Upper lobe of left lung (tissue), 6 donors: ENCODE measurements around the gene CDH6. TPM values are rescaled to one million over a fixed set of nuclear protein-coding genes. Genes with fewer than 3 reads are reported as not detected.

Source experiments
- ATAC-seq, 2 donors: fragments of 200-7000 bp; cut with Tn5 transposase; one replicate each; pipeline ENCODE4 v1.9.1; 2022; ENCODE audit warnings: mild to moderate bottlenecking in 2 of 2, moderate library complexity in 2 of 2; ENCODE audit not compliant: low FRiP score in 2 of 2
- DNase-seq, 2 donors: peaks; one replicate each; pipeline ENCODE4 v3.0.0-alpha.2; 2019 to 2020
- H3K27ac ChIP-seq, 4 donors: fragments of 200-600 bp; sonication (generic); one replicate each; pipeline ENCODE4 v1.5.1; 2016 to 2019
- H3K27me3 ChIP-seq, 4 donors: fragments of 200-600 bp; sonication (generic); one replicate each; pipeline ENCODE4 v1.5.1; 2017 to 2019
- H3K36me3 ChIP-seq, 4 donors: fragments of 200-600 bp; sonication (generic); one replicate each; pipeline ENCODE4 v1.5.1; 2016 to 2019
- H3K4me1 ChIP-seq, 4 donors: fragments of 200-600 bp; sonication (generic); one replicate each; pipeline ENCODE4 v1.5.1; 2018 to 2019
- H3K4me3 ChIP-seq, 4 donors: fragments of 200-600 bp; sonication (generic); one replicate each; pipeline ENCODE4 v1.5.1; 2017 to 2019; ENCODE audit warnings: mild to moderate bottlenecking in 2 of 4, moderate library complexity in 1 of 4
- H3K9me3 ChIP-seq, 4 donors: fragments of 200-600 bp; sonication (generic); one replicate each; pipeline ENCODE4 v1.5.1; 2018 to 2019
- EP300 ChIP-seq, 4 donors: sonication (generic); formaldehyde crosslinking; IDR thresholded peaks; one replicate each; pipeline ENCODE4 v1.5.1; 2017; ENCODE audit warnings: antibody characterized with exemption in 4 of 4, control low read depth in 2 of 4
- POLR2A ChIP-seq, 4 donors: fragments of 450-650 bp; IDR thresholded peaks; one replicate each; pipeline ENCODE4 v1.5.1; 2016 to 2017; ENCODE audit warnings: antibody characterized with exemption in 4 of 4, mild to moderate bottlenecking in 2 of 4
- POLR2AphosphoS5 ChIP-seq, 2 donors: sonication (generic); formaldehyde crosslinking; IDR thresholded peaks; one replicate each; pipeline ENCODE4 v1.5.1; 2017; ENCODE audit warnings: antibody characterized with exemption in 2 of 2
- WGBS, 2 donors: methylation state at CpG; one replicate each; pipeline ENCODE4 v1.1.5; 2017 to 2018; 5-methylcytosine and 5-hydroxymethylcytosine counted together
- total RNA-seq, 6 donors: library from RNA; depleted of rRNA in 4 of 6; stranded (reverse); fragments of >200 nt in 4 of 6; gene quantifications; one replicate each; pipeline versions ENCODE4 v1.1.0 to v1.2.1, GENCODE V29; 2016 to 2021
- TF ChIP-seq, protein P1 (sequence below), 6 experiments: fragments of 450-650 bp in 4 of 6; fragments of 200-600 bp in 2 of 6; sonication (generic) in 2 of 6; IDR thresholded peaks; one replicate each; pipeline ENCODE4 v1.5.1; 2016 to 2019; ENCODE audit warnings: antibody characterized with exemption in 6 of 6
- donor health status: DM: no; HTN: no; CAD: no; lungs with moderate emphysema.
- donor health status: DM: no; HTN: yes; CAD: no; lungs with severe emphysema.

CDH6 gene
- total RNA-seq, 6 donors from 2014 or later: 1.8 to 3.6 (median 2.6) TPM

DNA sequence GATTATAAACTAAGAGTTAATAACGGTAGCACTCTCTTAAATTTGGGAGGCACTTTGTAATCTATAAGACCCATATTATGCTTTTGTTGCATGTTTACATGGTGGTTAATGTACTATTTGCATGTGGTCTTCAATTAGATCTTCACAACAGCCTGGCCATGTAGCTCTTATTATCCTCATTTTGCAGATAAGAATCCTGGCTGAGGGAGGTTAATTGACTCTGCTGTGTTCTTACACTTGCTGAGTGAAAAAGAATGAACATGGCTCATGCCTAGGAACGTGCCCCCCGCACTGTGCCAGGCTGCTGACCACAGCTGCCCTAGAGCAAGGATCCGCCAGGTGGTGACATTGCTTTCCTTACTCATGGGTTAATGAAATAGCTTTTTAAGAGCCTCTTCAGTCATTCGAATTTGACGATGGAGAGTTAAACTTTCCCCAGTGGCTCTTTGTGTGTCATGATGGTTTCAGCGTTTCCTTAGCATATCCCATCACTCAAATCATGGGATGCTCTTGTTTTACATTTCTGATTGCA lies 97.9 kb downstream of the CDH6 start:
- Histone ChIP-seq H3K4me1 (no peaks in the 10 kb centered on the region), H3K36me3 (no peaks in the 10 kb centered on the region), H3K4me3 (no peak overlapping the region), H3K9me3 (no peaks in the 10 kb centered on the region), H3K27me3 (no peaks in the 10 kb centered on the region), H3K27ac (no peak overlapping the region)
- DNase-seq (peak in 1 of 2 donors; percentile 5), ATAC-seq (no peak)
- 72 to 76% methylated on average over 7 of the region's 7 CpGs for WGBS, 2 donors
- no peak for TF ChIP-seq POLR2AphosphoS5 (IDR thresholded peaks at IDR 0.05)

DNA sequence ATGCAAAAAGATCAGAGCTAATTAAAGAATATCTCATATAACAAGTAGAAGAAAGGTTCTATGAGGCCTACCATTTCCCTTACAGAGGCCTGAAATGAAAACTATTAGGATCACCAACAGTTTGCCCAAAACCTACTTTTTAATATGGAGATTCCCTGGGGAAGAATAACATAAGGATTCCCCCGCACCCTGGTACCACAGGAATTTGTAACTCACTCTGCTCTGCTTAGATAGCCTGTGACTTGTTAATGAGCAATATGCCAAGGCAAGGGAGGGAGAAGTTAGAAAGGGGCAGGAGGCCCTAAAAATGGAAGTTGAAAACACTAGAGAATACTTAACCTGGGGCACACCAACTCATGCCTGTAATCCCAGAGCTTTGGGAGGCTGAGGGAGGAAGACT lies 107.0 kb downstream of the CDH6 start:
- 75 to 84% methylated on average over 1 of the region's 1 CpG for WGBS, 2 donors
- Histone ChIP-seq H3K27me3 (no peaks in the 10 kb centered on the region), H3K9me3 (no peaks in the 10 kb centered on the region), H3K4me3 (no peak overlapping the region), H3K36me3 (no peaks in the 10 kb centered on the region), H3K4me1 (no peaks in the 10 kb centered on the region), H3K27ac (no peak overlapping the region)
- DNase-seq: no peak
- ATAC-seq: no peak
- TF ChIP-seq POLR2A (IDR thresholded peaks at IDR 0.05): no peak
- no peak for TF ChIP-seq POLR2AphosphoS5 (IDR thresholded peaks at IDR 0.05)
- TF ChIP-seq, protein P1, sequence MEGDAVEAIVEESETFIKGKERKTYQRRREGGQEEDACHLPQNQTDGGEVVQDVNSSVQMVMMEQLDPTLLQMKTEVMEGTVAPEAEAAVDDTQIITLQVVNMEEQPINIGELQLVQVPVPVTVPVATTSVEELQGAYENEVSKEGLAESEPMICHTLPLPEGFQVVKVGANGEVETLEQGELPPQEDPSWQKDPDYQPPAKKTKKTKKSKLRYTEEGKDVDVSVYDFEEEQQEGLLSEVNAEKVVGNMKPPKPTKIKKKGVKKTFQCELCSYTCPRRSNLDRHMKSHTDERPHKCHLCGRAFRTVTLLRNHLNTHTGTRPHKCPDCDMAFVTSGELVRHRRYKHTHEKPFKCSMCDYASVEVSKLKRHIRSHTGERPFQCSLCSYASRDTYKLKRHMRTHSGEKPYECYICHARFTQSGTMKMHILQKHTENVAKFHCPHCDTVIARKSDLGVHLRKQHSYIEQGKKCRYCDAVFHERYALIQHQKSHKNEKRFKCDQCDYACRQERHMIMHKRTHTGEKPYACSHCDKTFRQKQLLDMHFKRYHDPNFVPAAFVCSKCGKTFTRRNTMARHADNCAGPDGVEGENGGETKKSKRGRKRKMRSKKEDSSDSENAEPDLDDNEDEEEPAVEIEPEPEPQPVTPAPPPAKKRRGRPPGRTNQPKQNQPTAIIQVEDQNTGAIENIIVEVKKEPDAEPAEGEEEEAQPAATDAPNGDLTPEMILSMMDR (IDR thresholded peaks at IDR 0.05): no peak
- no peak for TF ChIP-seq EP300 (IDR thresholded peaks at IDR 0.05)

DNA sequence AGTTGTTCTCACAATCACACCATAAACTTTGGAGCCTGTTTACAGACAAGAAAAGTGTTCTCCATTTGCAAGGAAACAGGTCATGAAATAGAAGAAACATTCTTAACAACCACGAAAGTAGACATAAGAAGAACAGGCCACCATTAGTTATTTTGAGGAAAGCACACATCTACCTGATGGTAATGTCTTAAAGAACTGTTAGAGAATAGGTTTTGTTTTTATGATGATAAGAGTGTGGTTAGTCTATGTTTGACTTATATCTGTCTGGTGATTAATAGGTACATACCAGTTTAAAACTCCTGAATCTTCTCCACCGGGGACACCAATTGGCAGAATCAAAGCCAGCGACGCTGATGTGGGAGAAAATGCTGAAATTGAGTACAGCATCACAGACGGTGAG lies 108.3 kb downstream of the CDH6 start:
- H3K27me3 ChIP-seq: no peaks in the 10 kb centered on the region
- ATAC-seq (no peak), DNase-seq (no peak)
- no peaks in the 10 kb centered on the region for H3K4me1 ChIP-seq
- no peaks in the 10 kb centered on the region for H3K36me3 ChIP-seq
- H3K27ac ChIP-seq: no peak overlapping the region
- no peaks in the 10 kb centered on the region for H3K9me3 ChIP-seq
- 68 to 78% methylated on average over 5 of the region's 5 CpGs for WGBS, 2 donors
- TF ChIP-seq EP300 (IDR thresholded peaks at IDR 0.05) (no peak), POLR2AphosphoS5 (IDR thresholded peaks at IDR 0.05) (no peak), POLR2A (IDR thresholded peaks at IDR 0.05) (no peak)
- TF ChIP-seq, protein P1 (IDR thresholded peaks at IDR 0.05): no peak
- H3K4me3 ChIP-seq: no peak overlapping the region

DNA sequence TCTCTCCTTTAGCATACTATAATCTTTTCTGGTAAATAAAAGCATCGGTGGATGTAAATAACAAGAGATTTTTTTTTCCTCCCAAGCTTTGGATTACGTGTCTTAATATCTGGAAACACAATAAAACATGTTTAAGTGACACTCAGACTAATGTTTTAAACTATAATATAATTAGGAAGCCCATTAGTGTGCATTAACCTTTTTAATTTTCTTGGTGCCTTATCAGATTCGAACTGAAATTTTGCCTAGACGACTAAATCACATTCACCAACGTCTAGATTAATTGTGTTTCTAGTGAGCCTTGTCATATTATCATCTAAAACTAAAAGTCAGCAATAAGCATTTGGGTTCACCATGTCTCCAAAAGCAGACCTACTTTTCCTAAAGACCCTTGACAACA lies 110.2 kb downstream of the CDH6 start:
- ATAC-seq (no peak), DNase-seq (no peak)
- no peak overlapping the region for H3K27ac ChIP-seq
- TF ChIP-seq POLR2A (IDR thresholded peaks at IDR 0.05): no peak
- TF ChIP-seq, protein P1 (IDR thresholded peaks at IDR 0.05): no peak
- no peak for TF ChIP-seq POLR2AphosphoS5 (IDR thresholded peaks at IDR 0.05)
- TF ChIP-seq EP300 (IDR thresholded peaks at IDR 0.05): no peak
- H3K9me3 ChIP-seq: no peaks in the 10 kb centered on the region
- WGBS, 2 donors: 78 to 86% methylated on average over 5 of the region's 5 CpGs
- no peak overlapping the region for H3K4me3 ChIP-seq
- H3K36me3 ChIP-seq: no peaks in the 10 kb centered on the region
- no peaks in the 10 kb centered on the region for H3K4me1 ChIP-seq
- H3K27me3 ChIP-seq: no peaks in the 10 kb centered on the region

DNA sequence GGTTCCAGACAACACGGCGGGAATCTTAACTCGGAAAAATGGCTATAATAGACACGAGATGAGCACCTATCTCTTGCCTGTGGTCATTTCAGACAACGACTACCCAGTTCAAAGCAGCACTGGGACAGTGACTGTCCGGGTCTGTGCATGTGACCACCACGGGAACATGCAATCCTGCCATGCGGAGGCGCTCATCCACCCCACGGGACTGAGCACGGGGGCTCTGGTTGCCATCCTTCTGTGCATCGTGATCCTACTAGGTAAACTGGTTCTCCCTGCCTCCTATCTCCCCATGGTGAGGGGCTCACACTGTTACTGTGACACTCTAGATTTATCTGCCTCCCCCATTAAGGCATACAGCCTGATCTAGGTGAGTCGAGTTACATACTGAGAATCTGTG lies 124.2 kb downstream of the CDH6 start:
- H3K27ac ChIP-seq: no peak overlapping the region
- DNase-seq (peak in 1 of 2 donors; percentile 3), ATAC-seq (no peak)
- no peaks in the 10 kb centered on the region for H3K9me3 ChIP-seq
- H3K27me3 ChIP-seq: no peaks in the 10 kb centered on the region
- TF ChIP-seq POLR2AphosphoS5 (IDR thresholded peaks at IDR 0.05) (no peak), EP300 (IDR thresholded peaks at IDR 0.05) (no peak), POLR2A (IDR thresholded peaks at IDR 0.05) (no peak)
- TF ChIP-seq, protein P1 (IDR thresholded peaks at IDR 0.05): no peak
- H3K4me3 ChIP-seq: no peak overlapping the region
- 89 to 91% methylated on average over 13 of the region's 13 CpGs for WGBS, 2 donors
- no peaks in the 10 kb centered on the region for H3K4me1 ChIP-seq
- no peaks in the 10 kb centered on the region for H3K36me3 ChIP-seq
